Measurements from ENCODE around the gene ZNF746.

ZNF746 gene

DNA sequence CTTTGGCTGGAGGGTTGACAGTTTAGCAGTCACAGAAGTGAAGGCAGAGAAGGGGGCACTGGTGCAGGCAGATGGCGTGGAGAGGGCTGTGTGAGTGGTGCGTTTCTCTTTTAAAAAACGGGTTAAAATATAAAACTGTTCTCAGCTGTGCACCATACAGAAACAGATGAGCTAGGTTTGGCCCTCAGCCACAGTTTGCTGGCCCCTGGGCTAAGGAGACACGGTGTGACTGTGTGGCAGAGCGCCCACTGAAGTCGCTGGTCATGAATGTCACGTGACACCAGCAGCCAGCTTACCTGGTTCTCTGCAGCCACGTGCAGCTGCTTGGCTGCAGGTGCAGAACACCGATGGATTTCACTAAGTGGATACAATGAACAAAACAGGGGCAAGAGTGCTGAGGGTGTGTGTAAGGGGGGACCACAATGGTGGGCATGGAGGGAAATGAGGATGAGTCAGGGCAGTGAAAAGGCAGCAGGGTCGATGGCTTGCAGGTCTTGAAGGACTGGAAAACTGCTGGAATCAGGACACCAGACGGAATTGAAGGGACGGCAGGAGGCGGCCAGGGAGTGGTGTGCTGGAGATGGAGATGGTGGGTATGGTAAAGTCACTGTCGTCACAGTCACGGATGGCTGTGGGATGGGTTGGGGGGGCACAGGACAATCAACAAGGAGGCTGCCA, 7.4 kb downstream of the ZNF746 start:
- DNase-seq (ENCODE audit: low read depth) = no peak

DNA sequence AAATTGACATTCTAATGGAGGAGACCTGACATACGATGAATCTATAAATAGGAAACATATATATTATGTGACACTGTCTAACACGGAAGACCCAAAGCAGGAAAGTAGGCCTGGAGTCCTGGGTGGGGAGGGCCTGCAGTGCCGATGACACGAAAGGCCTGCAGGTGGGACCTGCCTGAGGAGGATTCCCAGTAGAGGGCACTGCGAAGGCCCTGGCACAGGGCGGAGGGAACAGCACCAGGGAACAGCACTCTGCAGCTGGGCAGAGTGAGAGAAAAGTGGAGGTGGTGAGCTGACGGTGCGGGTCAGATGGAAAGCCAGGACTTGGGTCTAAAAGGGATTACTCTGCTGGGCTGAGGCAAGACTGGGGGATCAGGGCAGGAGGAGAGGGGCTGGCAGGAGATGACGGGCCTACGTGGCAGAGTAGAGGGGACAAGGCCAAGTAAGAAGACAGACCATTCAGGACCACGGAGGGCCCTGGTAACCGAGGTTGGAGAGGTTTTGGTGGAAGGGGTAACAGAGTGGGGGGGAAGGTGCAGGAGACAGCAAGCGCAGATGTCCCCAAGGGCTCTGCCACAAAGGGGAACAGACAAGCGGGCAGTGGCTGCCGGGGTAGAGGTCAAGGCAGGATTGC, 8.1 kb downstream of the ZNF746 start:
- DNase-seq (ENCODE audit: low read depth) = no peak

DNA sequence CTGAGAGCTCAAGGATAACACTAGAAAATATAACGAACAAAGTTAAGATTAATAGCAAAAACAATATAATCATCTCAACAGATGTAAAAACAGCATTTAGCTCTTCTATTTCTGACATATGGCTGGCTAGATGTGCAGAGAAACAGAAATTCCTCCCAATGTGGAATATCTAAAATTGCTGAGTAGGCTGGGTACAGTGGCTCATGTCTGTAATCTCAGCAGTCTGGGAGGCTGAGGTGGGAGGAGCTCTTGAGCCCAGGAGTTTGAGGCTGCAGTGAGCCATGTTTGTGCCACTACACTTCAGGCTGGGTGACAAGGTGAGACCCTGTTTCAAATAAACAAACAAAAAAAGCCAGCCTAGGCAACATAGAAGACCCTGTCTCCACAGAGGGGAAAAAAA, 18.0 kb downstream of the ZNF746 start:
- DNase-seq (ENCODE audit: low read depth) = no peak

DNA sequence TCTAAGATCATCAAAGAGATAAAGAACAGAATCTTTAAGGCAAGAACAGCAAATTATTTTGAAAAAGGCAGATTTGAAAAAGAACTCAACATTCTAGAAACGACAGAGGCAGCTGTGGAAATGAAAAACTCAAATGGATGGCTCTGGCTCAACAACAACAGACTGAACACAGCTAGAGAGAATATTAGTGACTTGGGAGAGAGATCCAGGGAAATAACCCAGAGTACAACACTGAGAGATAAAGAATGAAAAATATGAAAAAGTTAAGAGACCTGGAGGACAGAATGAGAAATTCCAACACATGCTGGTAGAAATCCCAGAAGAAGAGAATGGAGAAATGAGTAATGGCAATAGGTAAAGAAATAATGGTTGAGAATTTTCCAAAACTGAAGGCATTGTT, 18.9 kb downstream of the ZNF746 start:
- DNase-seq (ENCODE audit: low read depth) = no peak

DNA sequence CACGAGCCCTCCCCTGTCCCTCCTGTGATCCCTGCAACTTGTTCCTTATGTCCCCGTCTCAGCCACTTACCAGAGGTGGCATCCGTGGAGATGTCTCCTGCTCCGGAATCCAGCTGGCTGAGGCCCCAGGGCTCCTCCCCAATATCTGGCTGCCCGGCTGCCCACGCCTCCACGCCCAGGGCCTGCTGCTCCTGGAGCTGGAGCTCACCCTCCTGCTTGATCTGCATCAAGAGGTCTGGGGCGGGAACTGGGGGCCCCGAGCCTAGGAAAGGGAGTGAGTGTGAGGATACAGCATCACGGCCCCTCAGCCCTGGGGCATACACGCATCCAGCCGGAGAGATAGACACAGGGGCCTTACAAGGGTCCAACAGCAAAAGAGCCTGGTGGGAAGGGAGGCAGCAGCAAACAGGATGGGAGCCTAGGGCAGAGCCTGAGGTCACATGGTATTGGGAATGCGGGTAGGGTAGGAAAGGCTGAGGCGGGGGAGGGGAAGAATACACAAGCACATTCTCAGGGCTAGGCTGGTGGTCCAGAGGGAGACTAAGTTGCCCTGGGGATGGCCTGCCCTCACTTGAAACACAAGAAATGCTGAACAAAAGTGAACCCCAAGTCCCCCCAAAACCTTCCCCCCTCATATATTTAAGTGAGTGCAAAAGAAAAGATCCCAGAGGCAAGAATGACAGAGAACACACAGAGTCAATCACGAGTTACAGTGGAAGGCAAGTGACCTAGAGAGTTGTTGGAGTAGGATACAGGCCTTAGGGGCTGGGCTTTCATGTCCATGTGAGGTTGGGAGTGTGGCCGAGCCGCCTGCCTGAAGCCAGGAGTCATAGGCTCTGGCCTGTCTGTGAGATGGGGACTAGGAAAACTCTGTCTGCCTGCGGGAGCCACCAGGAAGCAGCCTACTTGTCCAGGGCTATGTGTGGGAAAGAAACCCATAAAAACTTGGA, 19.8 kb downstream of the ZNF746 start:
- no peak for DNase-seq (ENCODE audit: low read depth)

DNA sequence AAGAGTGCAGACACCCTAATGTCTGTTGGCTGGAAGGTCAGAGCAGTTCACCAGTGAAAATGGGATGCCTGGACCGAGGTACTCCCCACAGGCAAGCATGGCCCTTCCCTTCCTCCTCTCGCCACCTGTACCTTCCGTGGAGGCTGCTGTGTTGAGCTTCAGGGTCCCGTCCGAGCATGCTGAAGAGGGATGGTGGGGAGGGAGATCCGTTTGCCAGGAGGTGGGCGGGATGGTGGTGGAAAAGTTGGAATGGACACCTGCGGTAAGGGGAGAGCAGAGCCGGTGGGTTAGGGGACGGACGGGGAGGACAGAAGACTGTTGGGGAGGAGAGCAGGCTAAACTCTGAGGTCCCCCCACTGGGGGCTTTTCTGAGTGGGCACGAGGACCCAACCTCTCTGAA, 20.8 kb downstream of the ZNF746 start:
- DNase-seq (ENCODE audit: low read depth) = no peak

DNA sequence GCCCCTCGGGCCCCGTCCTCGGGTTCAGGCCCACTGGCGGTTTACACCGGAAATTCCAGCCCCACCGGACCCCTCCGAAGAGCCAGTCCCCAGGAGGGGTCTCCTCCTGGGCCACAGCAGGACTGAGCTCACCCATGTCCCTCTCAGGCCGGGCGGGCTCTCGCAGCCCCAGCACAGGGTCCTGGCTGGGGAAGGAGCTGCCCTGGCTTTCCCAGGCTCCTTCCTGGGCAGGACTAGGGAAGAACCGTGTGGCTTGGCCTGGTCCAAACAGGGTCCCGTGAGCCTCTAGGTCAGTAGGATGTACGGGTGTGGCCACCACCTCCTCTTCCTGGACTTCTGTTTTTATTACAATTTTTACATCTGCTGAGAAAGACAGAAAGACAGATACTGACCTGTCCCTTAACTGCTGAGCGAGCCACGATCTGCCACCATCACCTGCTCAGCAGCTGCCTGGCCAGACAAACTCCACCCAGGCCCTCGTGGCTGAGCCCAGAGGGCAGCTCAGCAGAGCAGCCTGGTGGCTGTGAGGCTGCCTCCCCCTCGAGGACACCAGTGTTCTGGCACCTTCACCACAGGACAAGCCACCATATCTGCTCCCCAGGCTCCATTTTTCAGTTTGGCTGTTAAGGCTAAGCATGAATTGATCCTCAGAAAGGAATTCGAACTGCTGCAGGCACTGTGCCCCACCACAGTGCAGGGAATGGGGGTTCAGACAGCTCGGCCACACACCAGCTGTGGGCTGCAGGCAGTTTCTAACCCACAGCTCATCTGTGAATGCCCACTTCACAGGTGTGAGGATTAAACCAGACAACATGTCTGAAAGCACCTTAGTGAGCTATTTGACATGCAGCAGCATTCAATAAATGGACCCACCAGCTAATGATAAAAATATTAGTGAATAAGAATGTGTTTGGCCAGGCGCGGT, 22.2 kb downstream of the ZNF746 start:
- no peak for DNase-seq (ENCODE audit: low read depth)

DNA sequence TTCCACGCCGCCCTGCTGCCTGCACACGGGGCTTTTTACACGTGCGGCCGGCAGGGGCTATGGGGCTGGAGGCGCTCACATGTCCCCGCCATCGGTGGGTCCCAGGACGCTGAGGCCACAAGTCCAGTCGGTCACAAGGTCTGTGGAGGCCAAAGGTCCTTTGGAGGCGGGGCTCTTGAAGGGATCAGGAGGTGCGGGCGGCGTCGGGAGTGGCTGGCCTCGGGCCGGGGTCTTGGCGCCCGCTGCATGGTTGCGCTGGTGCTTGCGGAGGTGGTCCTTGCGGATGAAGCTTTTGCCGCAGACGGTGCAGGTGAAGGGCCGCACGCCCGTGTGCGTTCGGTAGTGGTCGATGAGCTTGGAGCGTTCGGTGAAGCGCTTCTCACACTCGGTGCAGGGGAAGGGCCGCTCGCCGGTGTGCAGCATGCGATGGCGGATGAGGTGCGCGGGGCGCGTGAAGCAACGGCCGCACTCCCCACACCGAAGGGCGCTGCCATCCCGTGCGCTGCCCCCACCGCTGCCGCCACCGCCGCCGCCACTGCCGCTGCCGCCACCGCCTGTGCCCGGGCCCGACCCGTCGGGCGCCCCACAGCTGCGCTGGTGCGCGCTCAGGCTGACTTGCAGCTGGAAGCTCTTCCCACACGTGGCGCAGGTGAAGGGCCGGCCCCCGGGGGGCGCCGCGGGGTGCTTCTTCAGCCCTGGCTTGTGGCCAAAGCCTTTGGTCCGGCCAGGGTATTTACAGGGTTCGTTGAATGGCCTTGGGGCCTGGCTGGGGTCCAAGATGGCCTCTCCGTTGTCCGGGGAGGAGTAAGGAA, 23.1 kb downstream of the ZNF746 start:
- no peak for DNase-seq (ENCODE audit: low read depth)

DNA sequence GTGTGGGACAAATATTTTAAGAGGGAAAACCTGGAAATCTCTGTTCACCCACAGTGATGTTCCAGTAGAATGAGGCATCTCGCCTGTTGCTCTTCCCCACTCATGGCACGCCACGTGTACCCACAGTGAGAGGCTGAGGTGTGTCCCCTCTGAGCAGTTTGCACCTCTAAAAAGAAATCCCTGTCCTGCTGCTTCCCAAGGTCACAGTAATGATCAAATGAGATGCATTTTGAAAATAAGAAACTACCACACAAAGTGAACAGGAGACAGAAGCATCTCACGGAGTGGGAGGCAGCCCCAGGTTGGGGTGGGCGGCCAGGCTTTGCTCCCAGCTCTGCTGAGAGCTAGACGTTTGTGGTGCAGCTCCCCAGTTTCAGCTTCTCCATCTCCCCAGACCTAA, 24.4 kb downstream of the ZNF746 start:
- DNase-seq (ENCODE audit: low read depth) = no peak

DNA sequence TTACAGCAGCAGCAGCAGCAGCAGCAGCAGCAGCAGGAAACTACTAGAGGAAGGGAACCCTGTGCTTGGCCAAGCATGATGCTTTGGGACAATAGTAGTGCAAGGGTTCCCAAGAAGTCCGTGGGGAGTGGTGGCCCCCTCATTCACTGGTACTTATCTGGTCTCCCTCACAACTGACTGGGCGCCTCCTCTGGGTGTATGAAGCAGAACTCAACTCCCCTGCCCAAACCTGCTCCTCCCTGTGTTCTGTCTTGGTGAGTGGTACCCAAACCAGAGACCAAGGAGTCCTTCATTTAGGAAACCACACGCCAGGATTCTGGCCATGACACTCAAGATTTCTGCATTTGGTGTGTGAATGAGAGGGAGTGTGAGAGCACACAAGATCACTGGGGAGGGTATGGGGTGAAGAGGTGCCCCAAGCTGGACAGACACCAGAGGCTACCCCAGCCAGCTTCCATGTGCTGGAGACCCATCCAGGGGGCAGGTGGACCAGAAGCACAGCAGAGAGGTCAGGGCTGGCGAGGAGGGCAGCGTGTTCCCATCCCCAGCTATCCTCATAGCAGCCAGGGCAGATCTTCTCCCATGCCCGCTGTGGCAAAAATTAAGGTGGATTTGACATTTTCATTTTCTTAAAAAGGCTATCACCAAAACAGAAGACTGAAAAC, 26.2 kb downstream of the ZNF746 start:
- no peak for DNase-seq (ENCODE audit: low read depth)

DNA sequence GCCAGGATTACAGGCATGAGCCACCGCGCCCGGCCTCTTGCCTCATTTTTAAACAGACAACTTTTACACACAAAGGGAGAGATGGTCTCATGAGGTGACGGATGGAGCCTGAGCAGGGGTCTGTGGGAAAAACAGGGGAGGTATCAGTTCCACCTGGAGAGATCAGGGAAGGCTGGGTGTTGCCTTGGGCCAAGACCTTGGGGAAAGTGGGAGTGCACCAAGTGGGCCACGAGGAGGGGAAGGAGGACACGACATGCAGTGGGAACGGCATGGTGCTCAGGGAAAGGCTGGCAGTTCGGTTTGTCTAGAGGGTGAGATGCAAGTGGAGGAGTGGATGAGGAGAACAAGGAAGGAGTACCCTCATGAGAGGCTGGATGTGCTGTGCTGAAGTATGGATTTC, 27.8 kb downstream of the ZNF746 start:
- DNase-seq (ENCODE audit: low read depth) = no peak

DNA sequence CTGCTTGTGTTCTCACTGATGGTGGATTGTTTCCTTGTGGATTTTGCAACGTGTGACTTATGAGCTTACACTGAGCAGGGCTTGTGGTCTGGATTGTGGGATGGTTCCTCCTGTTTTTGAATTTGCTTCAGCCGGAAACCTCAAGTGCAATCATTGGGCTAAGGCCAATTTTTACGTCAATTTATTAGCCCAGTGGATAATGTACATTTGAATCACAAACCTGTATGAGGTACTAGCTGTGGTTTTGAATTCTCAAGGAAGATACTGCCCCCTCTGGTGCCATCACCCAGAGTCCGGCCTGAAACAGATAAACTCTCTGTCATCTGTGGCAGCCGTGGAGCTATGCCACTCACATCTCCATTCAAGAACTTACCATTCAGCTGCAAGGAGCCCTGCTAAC, 29.4 kb downstream of the ZNF746 start:
- no peak for DNase-seq (ENCODE audit: low read depth)

DNA sequence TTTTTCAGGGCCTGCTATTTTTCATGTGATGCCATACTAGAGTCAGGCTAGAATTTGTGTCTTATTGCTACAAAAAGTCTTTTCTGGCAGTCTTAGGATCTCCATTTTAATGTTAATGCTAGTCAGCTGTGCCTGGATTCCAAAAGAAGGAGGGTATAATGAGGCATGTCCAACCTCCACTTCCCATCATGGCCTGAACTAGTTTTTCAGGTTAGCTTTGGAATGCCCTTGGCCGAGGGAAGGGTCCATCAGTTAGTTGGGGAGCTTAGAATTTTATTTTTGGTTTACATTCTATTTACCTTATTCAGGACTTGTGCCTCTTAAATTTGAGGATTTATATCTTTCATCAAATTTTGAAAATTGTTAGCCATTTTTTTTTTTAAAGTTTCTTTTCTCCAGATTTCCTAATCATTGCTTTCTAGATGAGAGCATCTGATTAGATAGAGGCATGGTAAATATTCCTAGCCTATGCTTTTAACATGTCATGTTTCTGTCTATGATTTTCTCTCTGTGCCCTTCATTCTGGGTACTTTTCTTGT, 30.2 kb downstream of the ZNF746 start:
- no peak for DNase-seq (ENCODE audit: low read depth)

DNA sequence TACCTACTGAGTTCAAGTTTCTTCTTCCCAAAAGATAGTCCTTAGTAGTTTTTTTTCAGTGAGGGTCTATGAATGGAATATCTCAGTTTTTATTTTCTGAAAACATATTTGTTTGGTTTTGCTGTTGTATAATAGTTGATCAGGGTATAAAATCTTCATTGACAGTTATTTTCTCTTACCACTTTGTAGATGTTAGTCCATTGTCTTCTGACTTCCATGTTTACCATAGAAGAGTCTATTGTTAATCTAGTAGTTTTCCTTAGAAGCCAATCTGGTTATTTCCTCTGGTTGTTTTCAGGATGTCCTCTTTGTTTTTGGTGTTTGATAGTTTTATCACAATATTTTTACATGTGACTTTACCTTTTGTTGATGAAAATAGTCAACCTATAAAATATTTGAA, 31.2 kb downstream of the ZNF746 start:
- DNase-seq (ENCODE audit: low read depth) = no peak

DNA sequence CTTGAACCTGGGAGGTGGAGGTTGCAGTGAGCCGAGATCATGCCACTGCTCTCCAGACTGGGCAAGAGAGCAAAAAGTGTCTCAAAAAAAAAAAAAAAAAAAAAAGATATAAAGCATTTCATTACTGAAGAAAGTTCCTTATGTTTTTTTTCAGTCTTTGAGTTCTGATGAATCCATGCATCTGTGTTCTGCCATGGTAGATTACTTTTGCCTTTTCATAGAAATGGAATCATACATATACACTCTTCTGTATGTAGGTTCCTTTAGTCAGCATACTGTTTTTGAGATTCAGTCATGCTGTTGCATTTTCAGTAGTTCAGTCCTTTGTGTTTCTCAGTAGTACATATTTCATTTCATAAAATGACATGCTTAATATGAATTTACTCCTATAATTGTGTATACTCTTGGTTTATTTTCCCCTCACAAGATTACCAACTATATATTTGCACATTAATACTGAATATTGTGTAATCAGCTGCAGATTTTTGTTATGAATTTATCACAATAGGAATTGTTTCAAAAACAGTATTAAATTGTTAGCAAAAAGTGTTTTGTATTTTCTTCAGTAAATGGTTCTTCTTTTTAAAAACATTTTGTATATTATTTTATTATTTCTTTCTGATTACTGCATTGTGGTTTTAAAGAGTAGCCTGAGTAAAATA, 34.0 kb downstream of the ZNF746 start:
- DNase-seq (ENCODE audit: low read depth) = no peak

DNA sequence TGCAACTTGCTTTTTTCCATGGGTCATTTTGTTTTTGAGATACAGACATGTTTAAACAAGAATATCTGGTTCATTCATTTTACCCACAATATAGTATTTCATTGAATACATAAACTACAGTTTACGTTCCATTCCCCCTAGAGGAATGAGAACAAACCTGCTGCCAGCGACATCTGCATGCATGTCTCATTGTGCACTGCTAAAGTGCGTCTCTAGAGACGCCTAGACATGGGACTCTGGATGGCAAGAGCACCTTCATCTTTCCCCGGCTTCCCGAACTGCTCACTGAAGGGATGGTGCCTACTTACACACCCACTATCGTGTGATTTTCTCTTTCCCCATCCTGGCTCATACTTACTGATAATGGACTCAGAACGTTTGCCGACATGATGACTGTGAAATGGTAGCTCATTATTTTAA, 35.5 kb downstream of the ZNF746 start:
- DNase-seq (ENCODE audit: low read depth) = no peak

DNA sequence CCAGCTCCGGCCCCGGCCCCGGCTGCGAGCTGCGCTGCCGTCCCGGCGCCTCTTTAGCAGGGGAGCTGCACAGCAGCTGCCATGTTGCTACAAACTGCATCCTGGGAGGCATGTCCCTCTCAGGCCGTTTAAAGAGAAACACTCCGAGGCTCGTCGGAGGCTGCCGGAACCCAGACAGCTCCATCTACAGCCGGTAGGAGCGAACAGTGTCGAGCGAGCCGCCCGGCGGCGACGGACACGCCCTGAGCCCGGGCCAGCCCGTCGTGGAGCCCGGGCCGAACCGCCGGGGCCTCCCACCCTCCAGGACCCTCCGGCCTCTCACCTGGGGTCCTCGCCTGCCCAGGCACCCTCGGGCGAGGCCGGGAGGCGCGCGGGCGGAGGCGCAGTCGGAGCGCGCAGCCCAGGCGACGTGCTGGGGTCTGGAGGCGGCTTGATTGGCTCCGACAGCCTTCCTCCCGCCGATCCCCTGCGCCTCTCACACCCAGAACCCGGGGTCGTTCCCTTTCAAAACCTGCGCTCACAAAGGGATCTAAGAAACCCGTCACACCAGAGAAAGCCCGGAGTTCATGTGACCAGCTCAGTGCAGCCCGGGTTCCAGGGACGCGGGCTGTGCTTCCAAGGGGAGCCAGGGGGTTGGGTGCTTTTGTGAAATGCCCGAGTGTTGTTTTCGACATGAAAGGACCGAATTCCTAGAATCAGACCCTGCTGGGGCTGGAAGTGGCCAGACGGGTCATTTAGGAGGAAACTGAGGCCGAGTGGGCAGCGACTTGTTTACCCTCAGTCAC, 36.9 kb downstream of the ZNF746 start, which contains the start of gene ZNF777:
TSS of gene ZNF777 (minus strand) at position 570 of the 785 bp plus-strand sequence. CDS start 5,040 bp downstream, outside the sequence.
- peak; percentile 61 for DNase-seq (ENCODE audit: low read depth)
